Body of pancreas (tissue), 4 donors: Measurements from ENCODE around the gene BOD1L1.

ENCODE experiments used
- POLR2A ChIP-seq, 3 donors: fragments of 450-650 bp; IDR thresholded peaks; one replicate each; pipeline ENCODE4 v1.6.1; 2016; ENCODE audit warnings: antibody characterized with exemption in 3 of 3, mild to moderate bottlenecking in 2 of 3
- TF ChIP-seq, protein P1 (sequence below), 7 experiments: fragments of 450-650 bp in 4 of 7; fragments of 200-600 bp in 3 of 7; sonication (generic) in 3 of 7; IDR thresholded peaks; one replicate each; pipeline ENCODE4 v1.5.1; 2016 to 2019; ENCODE audit warnings: antibody characterized with exemption in 7 of 7

- TF ChIP-seq, protein P1, sequence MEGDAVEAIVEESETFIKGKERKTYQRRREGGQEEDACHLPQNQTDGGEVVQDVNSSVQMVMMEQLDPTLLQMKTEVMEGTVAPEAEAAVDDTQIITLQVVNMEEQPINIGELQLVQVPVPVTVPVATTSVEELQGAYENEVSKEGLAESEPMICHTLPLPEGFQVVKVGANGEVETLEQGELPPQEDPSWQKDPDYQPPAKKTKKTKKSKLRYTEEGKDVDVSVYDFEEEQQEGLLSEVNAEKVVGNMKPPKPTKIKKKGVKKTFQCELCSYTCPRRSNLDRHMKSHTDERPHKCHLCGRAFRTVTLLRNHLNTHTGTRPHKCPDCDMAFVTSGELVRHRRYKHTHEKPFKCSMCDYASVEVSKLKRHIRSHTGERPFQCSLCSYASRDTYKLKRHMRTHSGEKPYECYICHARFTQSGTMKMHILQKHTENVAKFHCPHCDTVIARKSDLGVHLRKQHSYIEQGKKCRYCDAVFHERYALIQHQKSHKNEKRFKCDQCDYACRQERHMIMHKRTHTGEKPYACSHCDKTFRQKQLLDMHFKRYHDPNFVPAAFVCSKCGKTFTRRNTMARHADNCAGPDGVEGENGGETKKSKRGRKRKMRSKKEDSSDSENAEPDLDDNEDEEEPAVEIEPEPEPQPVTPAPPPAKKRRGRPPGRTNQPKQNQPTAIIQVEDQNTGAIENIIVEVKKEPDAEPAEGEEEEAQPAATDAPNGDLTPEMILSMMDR (IDR thresholded peaks at IDR 0.05) = no peak
- TF ChIP-seq POLR2A (IDR thresholded peaks at IDR 0.05) = no peak
Measured at GRCh38 chr4:13641084-13641483, 13.6 kb upstream of the BOD1L1 start.
